Tibial nerve (tissue), 4 donors: ENCODE results near the gene WTAP.

Experiments
- EP300 ChIP-seq, 2 donors: sonication (generic); formaldehyde crosslinking; IDR thresholded peaks; one replicate each; pipeline ENCODE4 v1.6.1; 2017; ENCODE audit warnings: antibody characterized with exemption in 2 of 2, mild to moderate bottlenecking in 1 of 2
- POLR2A ChIP-seq, 2 donors: fragments of 450-650 bp; IDR thresholded peaks; one replicate each; pipeline ENCODE4 v1.6.1; 2017; ENCODE audit warnings: antibody characterized with exemption in 2 of 2, mild to moderate bottlenecking in 2 of 2, moderate library complexity in 2 of 2
- TF ChIP-seq, protein P1 (sequence below), 5 experiments: fragments of 200-600 bp in 3 of 5; fragments of 450-650 bp in 2 of 5; sonication (generic) in 3 of 5; IDR thresholded peaks; one replicate each; pipeline ENCODE4 v1.5.1; 2016 to 2019; ENCODE audit warnings: antibody characterized with exemption in 5 of 5, mild to moderate bottlenecking in 3 of 5, moderate library complexity in 2 of 5

DNA sequence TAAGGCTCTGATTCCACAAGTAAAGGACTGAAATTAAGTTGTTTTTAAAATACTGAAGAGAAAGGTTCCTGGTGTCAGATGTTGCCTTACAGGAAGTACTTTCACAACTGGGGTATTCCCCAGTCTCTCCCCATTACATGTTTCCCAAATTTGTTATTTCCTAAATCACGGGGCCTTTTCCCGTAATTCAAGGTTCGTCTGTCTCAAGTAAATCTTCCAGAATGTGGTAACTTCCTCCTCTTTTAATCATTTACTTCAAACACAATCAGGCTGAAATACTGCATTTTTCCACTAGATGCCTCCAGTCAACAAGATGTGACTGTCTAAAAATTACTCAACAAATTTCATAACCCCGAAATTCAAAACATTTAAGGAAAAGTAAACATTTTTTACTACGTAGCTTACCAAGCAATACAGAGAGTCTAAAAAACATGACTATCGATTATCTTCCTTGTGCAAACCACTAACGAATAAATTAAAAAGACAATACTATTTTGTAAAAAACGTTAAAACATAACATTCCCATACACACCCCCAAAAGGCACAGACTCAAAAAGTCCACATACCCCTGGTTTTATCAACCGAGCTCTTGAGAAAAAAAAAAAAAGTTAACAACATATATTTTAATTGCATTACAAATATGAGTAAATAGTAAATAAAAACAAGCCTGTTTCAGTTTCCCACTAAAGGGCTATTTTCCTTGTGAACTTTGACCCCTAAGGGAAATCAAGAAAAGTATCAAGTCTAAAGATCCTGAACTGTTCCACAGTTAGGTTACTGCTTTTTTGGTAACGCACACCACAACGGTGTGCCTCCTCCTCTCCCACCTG is 36.0 kb upstream of the WTAP start:
- TF ChIP-seq POLR2A (IDR thresholded peaks at IDR 0.05), result no peak
- TF ChIP-seq, protein P1, sequence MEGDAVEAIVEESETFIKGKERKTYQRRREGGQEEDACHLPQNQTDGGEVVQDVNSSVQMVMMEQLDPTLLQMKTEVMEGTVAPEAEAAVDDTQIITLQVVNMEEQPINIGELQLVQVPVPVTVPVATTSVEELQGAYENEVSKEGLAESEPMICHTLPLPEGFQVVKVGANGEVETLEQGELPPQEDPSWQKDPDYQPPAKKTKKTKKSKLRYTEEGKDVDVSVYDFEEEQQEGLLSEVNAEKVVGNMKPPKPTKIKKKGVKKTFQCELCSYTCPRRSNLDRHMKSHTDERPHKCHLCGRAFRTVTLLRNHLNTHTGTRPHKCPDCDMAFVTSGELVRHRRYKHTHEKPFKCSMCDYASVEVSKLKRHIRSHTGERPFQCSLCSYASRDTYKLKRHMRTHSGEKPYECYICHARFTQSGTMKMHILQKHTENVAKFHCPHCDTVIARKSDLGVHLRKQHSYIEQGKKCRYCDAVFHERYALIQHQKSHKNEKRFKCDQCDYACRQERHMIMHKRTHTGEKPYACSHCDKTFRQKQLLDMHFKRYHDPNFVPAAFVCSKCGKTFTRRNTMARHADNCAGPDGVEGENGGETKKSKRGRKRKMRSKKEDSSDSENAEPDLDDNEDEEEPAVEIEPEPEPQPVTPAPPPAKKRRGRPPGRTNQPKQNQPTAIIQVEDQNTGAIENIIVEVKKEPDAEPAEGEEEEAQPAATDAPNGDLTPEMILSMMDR (IDR thresholded peaks at IDR 0.05), result peak; percentile 76 to 95 (median 88)
- TF ChIP-seq EP300 (IDR thresholded peaks at IDR 0.05), result peak; percentile 85 to 92
